NT2/D1 (cell line): ENCODE measurements around the gene RBMS3.

Experiments used
- YY1 ChIP-seq: IDR thresholded peaks from 2 replicates; pipeline ENCODE4 v1.6.1; 2011; ENCODE audit not compliant: insufficient read length, insufficient read depth
- ZNF274 ChIP-seq: IDR thresholded peaks from 2 replicates; pipeline ENCODE4 v1.6.1; 2011; ENCODE audit warnings: mild to moderate bottlenecking, low read depth, low read length

DNA sequence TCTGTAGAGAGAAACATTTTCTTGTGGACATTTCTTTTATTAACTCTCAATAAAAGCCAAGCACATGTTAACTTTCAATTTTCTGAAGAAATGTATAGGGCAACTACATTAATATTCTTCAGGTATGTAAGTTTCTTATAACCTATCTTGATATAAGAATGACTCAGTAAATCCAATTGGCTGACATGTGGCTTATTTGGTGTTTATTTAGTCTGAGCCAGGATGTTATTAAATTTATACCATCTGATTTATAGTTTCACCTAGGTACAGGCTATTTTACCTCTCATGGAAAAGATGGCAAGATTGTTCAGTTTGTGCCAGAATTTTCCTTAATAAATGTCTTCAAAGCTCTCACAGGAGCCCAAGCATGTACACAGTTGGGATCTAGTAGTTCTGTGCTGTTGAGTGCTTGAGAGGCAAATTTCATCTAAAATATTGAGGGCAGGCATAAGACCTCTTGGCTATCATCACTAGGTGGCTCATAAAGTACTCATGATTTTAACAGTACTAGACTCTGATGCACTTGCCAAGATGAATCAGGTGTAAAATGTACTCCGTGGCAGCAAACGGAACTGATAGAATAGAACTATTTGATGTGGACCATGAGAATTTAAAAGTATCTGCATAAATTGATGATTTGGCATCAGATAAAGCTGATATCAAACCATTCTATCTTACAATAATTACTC, 631.9 kb downstream of the RBMS3 start:
- TF ChIP-seq YY1 (no peak), ZNF274 (no peak)
